NCI-H526 treated with DMSO at 0.1 percent for 48 hours (cell line): ENCODE results near the gene CDC34.

Experiments
- DNase-seq: peaks from one replicate; lab custom pipeline; 2025; lab: John Stamatoyannopoulos, UW

The CDC34 gene

GRCh38 chr19:588741-589692 is 57.5 kb downstream of the CDC34 start:
- peak; percentile 15 for DNase-seq

GRCh38 chr19:589693-590395 is 58.3 kb downstream of the CDC34 start, which contains the start of gene HCN2:
HCN2 (plus strand) TSS chr19:589881; CDS start chr19:589946, 65 bp downstream.
- DNase-seq: no peak

GRCh38 chr19:590396-590745 is 58.8 kb downstream of the CDC34 start:
- DNase-seq: no peak

- no peak for DNase-seq
Observed at GRCh38 chr19:590750-591098, 59.2 kb downstream of the CDC34 start.

- DNase-seq: no peak
Observed at GRCh38 chr19:591099-591958, 59.8 kb downstream of the CDC34 start.
